Aorta (tissue), 5 donors: Measurements from ENCODE around the gene RDH5. TPM values are rescaled to one million over a fixed set of nuclear protein-coding genes. Genes with fewer than 3 reads are reported as not detected.

Experiments used
- ATAC-seq: fragments of 200-7000 bp; cut with Tn5 transposase; one replicate; pipeline ENCODE4 v1.9.1; 2022; ENCODE audit warnings: moderate library complexity; ENCODE audit not compliant: low FRiP score
- DNase-seq, 2 donors: peaks; one replicate each; pipeline ENCODE4 v3.0.0-alpha.2; 2020
- H3K27ac ChIP-seq, 2 donors: one replicate each; pipeline ENCODE4 v1.5.1; 2013; ENCODE audit warnings: low read length in 2 of 2, mild to moderate bottlenecking in 2 of 2, moderate library complexity in 2 of 2, control low read depth in 1 of 2, inconsistent platforms in 1 of 2, low read depth in 1 of 2
- H3K27me3 ChIP-seq, 2 donors: one replicate each; pipeline ENCODE4 v1.6.1; 2013; ENCODE audit warnings: control low read depth in 1 of 2, low read length in 1 of 2, mild to moderate bottlenecking in 1 of 2, moderate library complexity in 1 of 2; ENCODE audit not compliant: insufficient read depth in 2 of 2, control insufficient read depth in 1 of 2
- H3K36me3 ChIP-seq, 2 donors: one replicate each; pipeline ENCODE4 v1.6.1; 2013; ENCODE audit warnings: control low read depth in 1 of 2, low read length in 1 of 2, mild to moderate bottlenecking in 1 of 2; ENCODE audit not compliant: insufficient read depth in 2 of 2, control insufficient read depth in 1 of 2
- H3K4me1 ChIP-seq, 2 donors: one replicate each; pipeline ENCODE4 v1.6.1; 2013; ENCODE audit warnings: low read length in 2 of 2, control low read depth in 1 of 2, mild to moderate bottlenecking in 1 of 2, moderate library complexity in 1 of 2; ENCODE audit not compliant: insufficient read depth in 2 of 2, control insufficient read depth in 1 of 2
- H3K4me3 ChIP-seq, 2 donors: one replicate each; pipeline ENCODE4 v1.5.1; 2013; ENCODE audit warnings: low read length in 2 of 2, control low read depth in 1 of 2, mild to moderate bottlenecking in 1 of 2
- H3K9me3 ChIP-seq: one replicate; pipeline ENCODE4 v1.6.1; 2013; ENCODE audit warnings: mild to moderate bottlenecking, low read length; ENCODE audit not compliant: control insufficient read depth
- WGBS, 2 donors: extraction: QIAGEN DNeasy Blood & Tissue Kit; methylation state at CpG; one replicate each; pipeline ENCODE4 v1.1.7; 2013; 5-methylcytosine and 5-hydroxymethylcytosine counted together
- intact Hi-C, 2 donors: fragments of 100-400 bp; cut with DNase I; formaldehyde crosslinking; loops; one replicate each; pipeline versions ENCODE4 v1.14.2 to v1.15.0; 2022
- polyA plus RNA-seq, 2 donors: library from polyadenylated mRNA; stranded (reverse); fragments of 200-250 nt; gene quantifications; one replicate each; pipeline ENCODE4 v1.2.3, GENCODE V29; 2013
- total RNA-seq, 2 donors: library from RNA; stranded (reverse); fragmentation: NEBNext Ultra II Directional; extraction: Animal tissue kit (Norgen Biotek cat#: 25700); gene quantifications; one replicate each; pipeline ENCODE4 v1.2.1, GENCODE V29; 2021
- donor health status: healthy with polysubstance abuse.
- donor health status: Bipolar disorder and iron deficiency.
- donor health status: DM: no; HTN: no; CAD: no.
- donor health status: DM: no; HTN: no; CAD: no.
- donor health status: DM: yes; HTN: yes; CAD: no.

The RDH5 gene
- total and polyA plus RNA-seq, 4 donors: 16.7 to 51.1 (median 35.6) TPM

DNA sequence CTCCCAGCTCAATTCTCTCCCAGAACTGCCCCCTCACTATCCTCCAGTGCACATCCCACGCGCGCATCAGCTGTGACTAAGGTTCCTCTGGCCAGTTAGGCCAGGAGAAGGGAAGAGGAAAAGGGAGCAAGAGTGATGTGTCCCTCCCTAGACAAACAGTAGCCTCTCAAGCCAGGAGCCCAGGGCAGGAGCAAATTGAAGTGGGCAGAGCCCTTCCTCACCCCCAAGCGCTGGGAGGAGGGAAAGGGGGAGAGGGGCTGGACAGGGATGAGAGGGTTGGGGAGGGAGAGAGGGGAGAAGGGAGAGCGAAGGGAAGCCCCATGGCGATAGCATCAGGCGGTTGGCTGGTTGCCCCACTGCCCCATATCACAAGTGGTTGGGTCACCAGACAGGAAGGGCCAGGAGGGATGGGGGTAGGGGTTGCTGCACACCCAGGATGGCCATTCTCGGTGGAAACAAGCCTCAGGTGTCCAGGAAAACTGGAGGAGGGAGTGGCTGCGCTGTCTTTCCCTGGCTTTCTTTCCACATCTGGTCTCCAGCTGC is 7.5 kb downstream of the RDH5 start:
- Histone ChIP-seq H3K4me3 (peak overlapping the region; percentile 92 to 94), H3K27me3 (no peaks in the 10 kb centered on the region), H3K27ac (peak overlapping the region in 1 of 2 donors; percentile 61), H3K36me3 (no peaks in the 10 kb centered on the region), H3K9me3 (no peaks in the 10 kb centered on the region), H3K4me1 (no peaks in the 10 kb centered on the region)
- 3 to 4% methylated on average over 9 of the region's 9 CpGs for WGBS, 2 donors
- intact Hi-C loops: no loop called here
- ATAC-seq (no peak), DNase-seq (peak; percentile 83 to 87)

GRCh38 chr12:55728186-55728938 is 8.2 kb downstream of the RDH5 start:
- Histone ChIP-seq H3K36me3 (no peaks in the 10 kb centered on the region), H3K4me3 (peak overlapping the region; percentile 92 to 94), H3K9me3 (no peaks in the 10 kb centered on the region), H3K27ac (peak overlapping the region; percentile 84 to 94), H3K4me1 (no peaks in the 10 kb centered on the region), H3K27me3 (no peaks in the 10 kb centered on the region)
- intact Hi-C loops: no loop called here
- 0 to 1% methylated on average over 47 to 61 of the region's 61 CpGs for WGBS, 2 donors
- peak; percentile 92 to 93 for DNase-seq
- peak; percentile 83 for ATAC-seq

- Histone ChIP-seq H3K4me1 (no peaks in the 10 kb centered on the region), H3K27me3 (no peaks in the 10 kb centered on the region), H3K4me3 (peak within 1 kb of the TSS; percentile 92 to 94), H3K27ac (peak within 1 kb of the TSS; percentile 84 to 99), H3K9me3 (no peaks in the 10 kb centered on the region), H3K36me3 (no peaks in the 10 kb centered on the region)
- 1% methylated on average over 56 to 61 of the region's 61 CpGs for WGBS, 2 donors
- intact Hi-C loops: no loop called here
- DNase-seq: peak; percentile 97
- peak; percentile 92 for ATAC-seq
Observed at GRCh38 chr12:55728939-55729818, 9.0 kb downstream of the RDH5 start, which contains the start of gene CD63. Gene CD63 (minus strand): TSS chr12:55729009. CDS start chr12:55728341, 668 bp downstream.

GRCh38 chr12:55729819-55730818 is 9.9 kb downstream of the RDH5 start:
- Histone ChIP-seq H3K27me3 (no peaks in the 10 kb centered on the region), H3K36me3 (no peaks in the 10 kb centered on the region), H3K4me3 (peak overlapping the region; percentile 1 to 92), H3K4me1 (no peaks in the 10 kb centered on the region), H3K9me3 (no peaks in the 10 kb centered on the region), H3K27ac (peak overlapping the region; percentile 46 to 99)
- peak; percentile 13 for ATAC-seq
- intact Hi-C loops: loop anchor here in 1 of 2 donors (10.0 kb wide), 1 partner anchor 235 kb away; the partner anchor contains the start of genes CDK2 and PMEL
- DNase-seq: peak in 1 of 2 donors; percentile 70
- WGBS, 2 donors: 2% methylated on average over 19 of the region's 19 CpGs

GRCh38 chr12:55732288-55732687 is 12.1 kb downstream of the RDH5 start:
- H3K4me1 ChIP-seq: no peaks in the 10 kb centered on the region
- H3K4me3 ChIP-seq: no peak overlapping the region
- H3K27me3 ChIP-seq: no peaks in the 10 kb centered on the region
- ATAC-seq: no peak
- H3K9me3 ChIP-seq: no peaks in the 10 kb centered on the region
- no peak overlapping the region for H3K27ac ChIP-seq
- H3K36me3 ChIP-seq: no peaks in the 10 kb centered on the region
- 79 to 81% methylated on average over 4 of the region's 4 CpGs for WGBS, 2 donors
- DNase-seq: no peak
- intact Hi-C loops: loop anchor here in 1 of 2 donors (10.0 kb wide), 1 partner anchor 233 kb away; the partner anchor contains the start of genes CDK2 and PMEL

DNA sequence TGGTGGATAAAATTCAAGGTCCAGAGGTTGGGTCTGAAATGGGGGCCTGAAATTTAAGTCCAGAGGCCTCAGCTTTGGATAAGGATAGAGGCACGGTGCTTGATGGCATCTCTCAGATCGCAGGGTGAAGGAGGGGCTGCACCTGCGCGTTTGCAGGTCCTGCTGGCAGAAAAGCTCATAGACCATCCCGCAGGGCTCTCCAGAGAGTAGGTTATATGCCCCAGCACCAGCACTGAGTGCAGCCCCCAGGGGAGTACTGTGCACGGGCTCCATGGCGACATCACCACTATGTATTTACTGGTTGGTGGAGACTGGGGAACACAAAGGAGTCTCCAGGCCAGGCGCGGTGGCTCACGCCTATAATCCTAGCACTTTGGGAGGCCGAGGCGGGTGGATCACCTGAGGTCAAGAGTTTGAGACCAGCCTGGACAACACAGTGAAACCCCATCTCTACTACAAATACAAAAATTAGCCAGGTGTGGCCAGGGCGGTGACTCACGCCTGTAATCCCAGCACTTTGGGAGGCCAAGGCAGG is 12.9 kb downstream of the RDH5 start:
- intact Hi-C loops: loop anchor here in 1 of 2 donors (10.0 kb wide), 1 partner anchor 232 kb away; the partner anchor contains the start of genes CDK2 and PMEL
- DNase-seq: no peak

GRCh38 chr12:55733858-55734257 is 13.7 kb downstream of the RDH5 start:
- intact Hi-C loops: loop anchor here in 1 of 2 donors (10.0 kb wide), 1 partner anchor 231 kb away; the partner anchor contains the start of genes CDK2 and PMEL
- DNase-seq (no peak), ATAC-seq (no peak)
- H3K27ac ChIP-seq: no peak overlapping the region
- H3K27me3 ChIP-seq: no peaks in the 10 kb centered on the region
- no peak overlapping the region for H3K4me3 ChIP-seq
- H3K9me3 ChIP-seq: no peaks in the 10 kb centered on the region
- 80 to 84% methylated on average over 2 of the region's 2 CpGs for WGBS, 2 donors
- no peaks in the 10 kb centered on the region for H3K36me3 ChIP-seq
- no peaks in the 10 kb centered on the region for H3K4me1 ChIP-seq

More for the DNA sequence above, 12.9 kb downstream of the RDH5 start:
- Histone ChIP-seq H3K4me3 (no peak overlapping the region), H3K27ac (no peak overlapping the region), H3K27me3 (no peaks in the 10 kb centered on the region), H3K9me3 (no peaks in the 10 kb centered on the region), H3K4me1 (no peaks in the 10 kb centered on the region), H3K36me3 (no peaks in the 10 kb centered on the region)
- 81 to 85% methylated on average over 14 of the region's 14 CpGs for WGBS, 2 donors
- no peak for ATAC-seq
